ENCODE measurements around the gene ZBP1. TPM values are rescaled to one million over a fixed set of nuclear protein-coding genes. Genes with fewer than 3 reads are reported as not detected.

The ZBP1 gene
- total RNA-seq, 4 donors from 2014 or later, result 0.08 to 1.7 (median 0.23) TPM

DNA sequence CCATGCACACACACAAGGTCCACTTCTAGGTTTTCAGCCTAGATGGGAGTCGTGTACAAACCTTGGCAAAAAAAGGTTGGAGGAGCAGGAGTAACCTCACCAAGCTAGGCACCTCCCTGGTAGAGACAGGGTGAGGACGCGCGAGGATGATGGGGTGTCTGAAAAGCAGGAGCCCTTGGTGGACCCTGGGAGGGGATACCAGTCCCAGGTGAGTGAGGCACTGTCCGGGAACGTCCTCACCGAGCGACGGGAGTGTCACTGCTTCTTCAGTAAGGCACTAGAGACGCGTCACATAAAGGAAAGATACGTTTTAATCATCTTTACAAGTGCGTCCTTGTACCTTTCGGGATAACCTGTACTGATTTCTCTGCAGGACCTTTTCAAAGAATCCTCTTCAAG is 29.4 kb upstream of the ZBP1 start:
- Histone ChIP-seq H3K9me3 (no peaks in the 10 kb centered on the region), H3K27ac (no peak overlapping the region), H3K27me3 (no peaks in the 10 kb centered on the region), H3K36me3 (peaks cover 0 to 23% (median 5%) of the 10 kb centered on the region in 3 donors), H3K4me3 (no peak overlapping the region), H3K4me1 (no peaks in the 10 kb centered on the region)
- no peak for TF ChIP-seq POLR2A (IDR thresholded peaks at IDR 0.05)
- TF ChIP-seq, protein P1, sequence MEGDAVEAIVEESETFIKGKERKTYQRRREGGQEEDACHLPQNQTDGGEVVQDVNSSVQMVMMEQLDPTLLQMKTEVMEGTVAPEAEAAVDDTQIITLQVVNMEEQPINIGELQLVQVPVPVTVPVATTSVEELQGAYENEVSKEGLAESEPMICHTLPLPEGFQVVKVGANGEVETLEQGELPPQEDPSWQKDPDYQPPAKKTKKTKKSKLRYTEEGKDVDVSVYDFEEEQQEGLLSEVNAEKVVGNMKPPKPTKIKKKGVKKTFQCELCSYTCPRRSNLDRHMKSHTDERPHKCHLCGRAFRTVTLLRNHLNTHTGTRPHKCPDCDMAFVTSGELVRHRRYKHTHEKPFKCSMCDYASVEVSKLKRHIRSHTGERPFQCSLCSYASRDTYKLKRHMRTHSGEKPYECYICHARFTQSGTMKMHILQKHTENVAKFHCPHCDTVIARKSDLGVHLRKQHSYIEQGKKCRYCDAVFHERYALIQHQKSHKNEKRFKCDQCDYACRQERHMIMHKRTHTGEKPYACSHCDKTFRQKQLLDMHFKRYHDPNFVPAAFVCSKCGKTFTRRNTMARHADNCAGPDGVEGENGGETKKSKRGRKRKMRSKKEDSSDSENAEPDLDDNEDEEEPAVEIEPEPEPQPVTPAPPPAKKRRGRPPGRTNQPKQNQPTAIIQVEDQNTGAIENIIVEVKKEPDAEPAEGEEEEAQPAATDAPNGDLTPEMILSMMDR (IDR thresholded peaks at IDR 0.05), result no peak
- WGBS, 2 donors, result 85 to 94% methylated on average over 13 to 14 of the region's 14 CpGs
- intact Hi-C loops (cut with DNase I), result loop anchor here (5.0 to 10.0 kb wide), 2 partner anchors 445 to 533 kb away; no protein-coding TSS in a partner anchor
- DNase-seq, result no peak

DNA sequence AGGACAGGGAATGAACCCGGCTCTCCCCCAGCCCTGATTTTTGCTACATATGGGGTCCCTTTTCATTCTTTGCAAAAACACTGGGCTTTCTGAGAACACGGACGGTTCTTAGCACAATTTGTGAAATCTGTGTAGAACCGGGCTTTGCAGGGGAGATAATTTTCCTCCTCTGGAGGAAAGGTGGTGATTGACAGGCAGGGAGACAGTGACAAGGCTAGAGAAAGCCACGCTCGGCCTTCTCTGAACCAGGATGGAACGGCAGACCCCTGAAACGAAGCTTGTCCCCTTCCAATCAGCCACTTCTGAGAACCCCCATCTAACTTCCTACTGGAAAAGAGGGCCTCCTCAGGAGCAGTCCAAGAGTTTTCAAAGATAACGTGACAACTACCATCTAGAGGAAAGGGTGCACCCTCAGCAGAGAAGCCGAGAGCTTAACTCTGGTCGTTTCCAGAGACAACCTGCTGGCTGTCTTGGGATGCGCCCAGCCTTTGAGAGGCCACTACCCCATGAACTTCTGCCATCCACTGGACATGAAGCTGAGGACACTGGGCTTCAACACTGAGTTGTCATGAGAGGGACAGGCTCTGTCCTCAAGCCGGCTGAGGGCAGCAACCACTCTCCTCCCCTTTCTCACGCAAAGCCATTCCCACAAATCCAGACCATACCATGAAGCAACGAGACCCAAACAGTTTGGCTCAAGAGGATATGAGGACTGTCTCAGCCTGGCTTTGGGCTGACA is 28.8 kb upstream of the ZBP1 start:
- H3K9me3 ChIP-seq, result no peaks in the 10 kb centered on the region
- DNase-seq, result no peak
- no peak overlapping the region for H3K27ac ChIP-seq
- no peak for TF ChIP-seq POLR2A (IDR thresholded peaks at IDR 0.05)
- TF ChIP-seq, protein P1 (IDR thresholded peaks at IDR 0.05), result no peak
- no peaks in the 10 kb centered on the region for H3K4me1 ChIP-seq
- H3K4me3 ChIP-seq, result no peak overlapping the region
- 88 to 92% methylated on average over 8 to 14 of the region's 15 CpGs for WGBS, 2 donors
- intact Hi-C loops (cut with DNase I), result no loop called here
- no peaks in the 10 kb centered on the region for H3K27me3 ChIP-seq
- peaks cover 0 to 23% (median 5%) of the 10 kb centered on the region in 3 donors for H3K36me3 ChIP-seq

DNA sequence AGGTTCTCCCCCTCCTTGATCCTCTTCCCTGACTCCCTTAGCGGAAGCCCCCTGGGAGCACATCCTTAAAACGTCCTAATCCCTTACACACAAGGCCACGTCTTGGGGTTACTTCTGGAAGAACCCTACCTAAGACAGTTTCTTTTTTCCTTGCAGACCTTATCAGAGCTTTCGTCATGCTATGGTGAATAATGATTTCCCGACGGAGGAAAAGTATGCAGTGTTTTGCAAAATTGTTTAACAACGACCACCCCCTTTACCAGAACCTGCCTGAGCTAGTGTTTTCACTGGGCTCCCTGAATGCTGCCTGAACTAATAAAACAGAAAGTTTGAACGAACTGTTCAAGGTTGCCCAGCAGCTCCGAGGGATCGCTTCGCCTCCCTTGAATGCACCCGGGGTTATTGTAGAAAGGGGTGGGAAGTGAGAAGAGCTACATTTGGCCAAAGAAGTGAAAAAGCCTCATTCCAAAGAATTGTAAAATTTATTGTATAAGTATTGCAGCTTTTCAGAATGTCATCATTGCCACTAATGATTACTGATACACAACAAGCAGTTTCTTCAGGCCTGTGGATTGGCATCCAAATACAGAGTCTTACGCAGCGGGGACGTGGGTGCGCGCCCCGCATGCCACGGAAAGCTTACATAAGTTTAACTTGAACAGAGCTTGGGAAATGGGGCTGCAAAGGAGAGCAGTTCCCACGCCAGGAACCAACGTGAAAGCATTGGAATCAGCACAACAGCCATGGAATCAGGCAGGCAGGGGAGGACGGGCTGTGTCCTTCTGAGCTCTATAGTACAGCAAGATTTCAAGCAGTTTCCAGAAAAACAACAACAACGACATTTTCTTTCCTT is 27.9 kb upstream of the ZBP1 start:
- no peak for DNase-seq
- TF ChIP-seq POLR2A (IDR thresholded peaks at IDR 0.05), result no peak
- TF ChIP-seq, protein P1 (IDR thresholded peaks at IDR 0.05), result no peak
- Histone ChIP-seq H3K4me1 (no peaks in the 10 kb centered on the region), H3K27ac (no peak overlapping the region), H3K9me3 (no peaks in the 10 kb centered on the region), H3K4me3 (no peak overlapping the region), H3K36me3 (peaks cover 0 to 23% (median 5%) of the 10 kb centered on the region in 3 donors), H3K27me3 (no peaks in the 10 kb centered on the region)
- intact Hi-C loops (cut with DNase I), result no loop called here
- 82% methylated on average over 23 of the region's 23 CpGs for WGBS, 2 donors

DNA sequence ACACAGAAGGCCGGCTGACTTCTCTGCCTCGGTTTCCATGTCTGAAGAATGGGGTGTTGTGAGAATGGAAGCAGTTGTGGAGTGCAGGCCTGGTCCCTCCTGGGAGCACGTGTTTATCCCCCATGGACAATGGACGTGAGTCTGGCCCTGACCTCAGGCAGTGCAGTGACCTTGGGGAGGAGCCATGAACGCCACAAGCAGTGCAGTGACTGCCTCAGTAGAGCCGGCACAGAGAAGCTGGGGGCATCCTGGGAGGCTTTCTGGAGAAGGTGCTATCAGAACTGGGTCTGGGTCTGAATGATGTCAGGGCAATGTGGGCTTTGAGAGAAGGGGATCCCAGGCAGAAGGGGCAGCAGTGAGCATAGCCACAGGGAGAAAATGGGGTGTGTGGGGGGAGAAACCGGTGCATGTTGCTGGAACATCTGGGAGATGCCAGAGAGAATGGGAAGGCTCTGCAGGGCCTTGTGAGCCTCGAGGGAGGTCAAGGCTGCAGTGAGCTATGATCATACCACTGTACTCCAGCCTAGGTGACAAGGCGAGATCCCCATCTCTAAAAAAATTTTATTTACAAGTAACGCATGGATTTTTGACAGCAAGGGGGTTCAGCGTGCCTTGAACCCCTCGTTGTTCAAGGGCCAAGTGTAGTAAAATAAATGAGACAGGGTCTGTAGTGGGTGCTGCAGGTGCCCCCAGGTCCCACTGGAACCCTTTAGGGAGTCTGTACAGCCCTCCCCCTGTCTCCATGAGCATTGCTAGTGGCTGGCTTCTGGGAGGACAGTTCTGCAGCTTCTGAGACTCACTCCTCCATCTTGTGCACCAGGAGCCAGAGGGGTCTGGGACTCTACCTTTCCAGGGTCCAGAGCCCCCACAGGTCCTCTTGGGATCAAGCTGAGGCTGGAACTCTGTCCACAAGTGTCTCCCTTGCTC is 27.0 kb upstream of the ZBP1 start:
- Histone ChIP-seq H3K4me3 (no peak overlapping the region), H3K27me3 (no peaks in the 10 kb centered on the region), H3K36me3 (peaks cover 0 to 14% (median 5%) of the 10 kb centered on the region in 3 donors), H3K4me1 (no peaks in the 10 kb centered on the region), H3K27ac (no peak overlapping the region), H3K9me3 (no peaks in the 10 kb centered on the region)
- WGBS, 2 donors, result 67 to 74% methylated on average over 6 to 12 of the region's 12 CpGs
- intact Hi-C loops (cut with DNase I), result no loop called here
- DNase-seq, result no peak
- TF ChIP-seq POLR2A (IDR thresholded peaks at IDR 0.05), result no peak

DNA sequence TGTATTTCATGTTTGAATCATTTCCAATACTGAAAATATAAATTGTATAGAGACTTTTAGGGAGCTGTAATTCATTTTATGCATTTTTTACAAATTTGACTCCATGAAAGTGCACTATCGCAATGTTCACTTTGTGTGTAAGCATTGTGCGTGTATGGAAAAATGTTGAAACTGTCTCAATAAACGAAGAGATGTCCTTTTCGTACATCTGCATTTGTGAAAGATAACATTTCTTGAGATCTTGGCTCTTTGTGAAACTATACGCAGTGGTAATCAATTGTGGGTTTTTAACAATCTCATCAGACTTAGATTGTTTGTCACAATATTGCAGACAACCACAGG is 18.6 kb upstream of the ZBP1 start:
- no peak for TF ChIP-seq POLR2A (IDR thresholded peaks at IDR 0.05)
- TF ChIP-seq, protein P1 (IDR thresholded peaks at IDR 0.05), result no peak
- no peak overlapping the region for H3K27ac ChIP-seq
- 79 to 86% methylated on average over 5 of the region's 5 CpGs for WGBS, 2 donors
- H3K36me3 ChIP-seq, result no peaks in the 10 kb centered on the region
- peaks cover 0 to 14% (median 0%) of the 10 kb centered on the region in 4 donors for H3K27me3 ChIP-seq
- intact Hi-C loops (cut with DNase I), result no loop called here
- H3K4me1 ChIP-seq, result no peaks in the 10 kb centered on the region
- H3K9me3 ChIP-seq, result no peaks in the 10 kb centered on the region
- no peak for DNase-seq
- H3K4me3 ChIP-seq, result no peak overlapping the region
